Psoas muscle (tissue), 8 donors: ENCODE results near the gene CHD6. TPM values are rescaled to one million over a fixed set of nuclear protein-coding genes. Genes with fewer than 3 reads are reported as not detected.

Source experiments
- ATAC-seq, 4 donors: fragments of 200-7000 bp; cut with Tn5 transposase; one replicate each; pipeline ENCODE4 v1.9.1; 2020; ENCODE audit warnings: moderate library complexity in 3 of 4, mild to moderate bottlenecking in 2 of 4
- DNase-seq, 2 donors: peaks; one replicate each; pipeline ENCODE4 v3.0.0-alpha.2; 2020
- H3K27ac ChIP-seq: fragments of 200-600 bp; one replicate; pipeline ENCODE4 v1.8.0; 2022
- H3K27me3 ChIP-seq, 3 donors: fragments of 200-600 bp in 1 of 3; one replicate each; pipeline versions ENCODE4 v1.6.1 to v1.8.0; 2013 to 2022; ENCODE audit warnings: low read length in 2 of 3, mild to moderate bottlenecking in 2 of 3, moderate library complexity in 1 of 3; ENCODE audit not compliant: insufficient read depth in 3 of 3
- H3K36me3 ChIP-seq, 2 donors: fragments of 200-600 bp in 1 of 2; one replicate each; pipeline versions ENCODE4 v1.6.1 to v1.8.0; 2013 to 2022; ENCODE audit warnings: low read depth in 1 of 2, mild to moderate bottlenecking in 1 of 2, moderate library complexity in 1 of 2; ENCODE audit not compliant: insufficient read depth in 1 of 2
- H3K4me1 ChIP-seq: fragments of 200-600 bp; one replicate; pipeline ENCODE4 v1.8.0; 2022
- H3K4me3 ChIP-seq: fragments of 200-600 bp; one replicate; pipeline ENCODE4 v1.8.0; 2022; ENCODE audit warnings: mild to moderate bottlenecking
- H3K9me3 ChIP-seq: fragments of 200-600 bp; one replicate; pipeline ENCODE4 v1.8.0; 2022
- CTCF ChIP-seq: fragments of 200-600 bp; IDR thresholded peaks from one replicate; pipeline ENCODE4 v1.8.0; 2022; ENCODE audit warnings: antibody characterized with exemption
- WGBS, 3 donors: extraction: QIAGEN DNeasy Blood & Tissue Kit; methylation state at CpG; one replicate each; pipeline versions ENCODE4 v1.1.6 to v1.1.7; 2013; 5-methylcytosine and 5-hydroxymethylcytosine counted together
- intact Hi-C, 2 donors: fragments of 100-400 bp; cut with DNase I; formaldehyde crosslinking; loops; one replicate each; pipeline versions ENCODE4 v1.11.0 to v1.14.2; 2022
- polyA plus RNA-seq, 3 donors: library from polyadenylated mRNA; stranded (reverse); fragments of 200-250 nt; gene quantifications; one replicate each; pipeline ENCODE4 v1.2.3, GENCODE V29; 2013
- total RNA-seq, 4 donors: library from RNA; stranded (reverse); fragmentation: NEBNext Ultra II Directional in 2 of 4; extraction: Animal tissue kit (Norgen Biotek cat#: 25700) in 2 of 4; gene quantifications; one replicate each; pipeline versions ENCODE4 v1.2.1 to v1.2.4, GENCODE V29; 2021 to 2023
- donor health status: healthy with polysubstance abuse.
- donor health status: DM: no; HTN: no; CAD: no; lungs with moderate emphysema.
- donor health status: Bipolar disorder and iron deficiency.
- donor health status: healthy.
- donor health status: DM: yes; HTN: yes; CAD: no.
- donor health status: DM: no; HTN: no; CAD: no.
- donor health status: DM: no; HTN: no; CAD: no.
- donor health status: DM: yes; HTN: yes; CAD: no.

CHD6 gene
- total and polyA plus RNA-seq, 7 donors = 1.7 to 30.4 (median 17.2) TPM

- H3K9me3 ChIP-seq = no peaks in the 10 kb centered on the region
- 45 to 76% (median 57%) methylated on average over 7 of the region's 7 CpGs for WGBS, 3 donors
- peak in 3 of 4 donors; percentile 61 to 86 (median 80) for ATAC-seq
- no peak for DNase-seq
- no peak overlapping the region for H3K27ac ChIP-seq
- no peak for TF ChIP-seq CTCF
- peaks cover 4 to 9% of the 10 kb centered on the region in 2 donors for H3K36me3 ChIP-seq
- no peaks in the 10 kb centered on the region for H3K27me3 ChIP-seq
- H3K4me1 ChIP-seq = peaks cover 22% of the 10 kb centered on the region
- no peak overlapping the region for H3K4me3 ChIP-seq
- intact Hi-C loops = loop anchor here in 1 of 2 donors (5.0 to 10.0 kb wide), 2 partner anchors 58 to 224 kb away; no protein-coding TSS in a partner anchor
Measured at GRCh38 chr20:41470362-41471095, 147.6 kb downstream of the CHD6 start.

GRCh38 chr20:41469868-41470267 is 148.3 kb downstream of the CHD6 start:
- intact Hi-C loops = loop anchor here in 1 of 2 donors (5.0 to 10.0 kb wide), 2 partner anchors 58 to 225 kb away; no protein-coding TSS in a partner anchor
- peaks cover 15% of the 10 kb centered on the region for H3K4me1 ChIP-seq
- H3K4me3 ChIP-seq = no peak overlapping the region
- TF ChIP-seq CTCF = no peak
- no peaks in the 10 kb centered on the region for H3K27me3 ChIP-seq
- DNase-seq = no peak
- 40 to 53% (median 40%) methylated on average over 3 of the region's 3 CpGs for WGBS, 3 donors
- H3K9me3 ChIP-seq = peaks cover 6% of the 10 kb centered on the region
- no peak overlapping the region for H3K27ac ChIP-seq
- peaks cover 4 to 13% of the 10 kb centered on the region in 2 donors for H3K36me3 ChIP-seq
- ATAC-seq = peak in 2 of 4 donors; percentile 23 to 44

GRCh38 chr20:41468994-41469600 is 149.1 kb downstream of the CHD6 start:
- no peak overlapping the region for H3K4me3 ChIP-seq
- H3K36me3 ChIP-seq = peaks cover 4 to 21% of the 10 kb centered on the region in 2 donors
- H3K27me3 ChIP-seq = no peaks in the 10 kb centered on the region
- peaks cover 11% of the 10 kb centered on the region for H3K9me3 ChIP-seq
- WGBS, 3 donors = 60 to 66% (median 64%) methylated on average over 5 of the region's 5 CpGs
- intact Hi-C loops = no loop called here
- TF ChIP-seq CTCF = no peak
- DNase-seq (no peak), ATAC-seq (no peak)
- H3K4me1 ChIP-seq = peaks cover 13% of the 10 kb centered on the region
- H3K27ac ChIP-seq = no peak overlapping the region

GRCh38 chr20:41467690-41468089 is 150.5 kb downstream of the CHD6 start:
- intact Hi-C loops = no loop called here
- no peak for TF ChIP-seq CTCF
- Histone ChIP-seq H3K27me3 (no peaks in the 10 kb centered on the region), H3K27ac (no peak overlapping the region), H3K4me3 (no peak overlapping the region), H3K36me3 (peaks cover 4 to 28% of the 10 kb centered on the region in 2 donors), H3K4me1 (peaks cover 13% of the 10 kb centered on the region), H3K9me3 (peaks cover 11% of the 10 kb centered on the region)
- ATAC-seq = no peak
- 75 to 94% (median 80%) methylated on average over 5 of the region's 5 CpGs for WGBS, 3 donors
- DNase-seq = no peak
